ENCODE data around the gene TAGLN3.

TAGLN3 gene

GRCh38 chr3:112041321-112041720 is 42.6 kb downstream of the TAGLN3 start:
- in situ Hi-C loops (cut with HindIII; ENCODE audit: low sequenced_read_pairs) = no loop called here

GRCh38 chr3:112042842-112043280 is 44.1 kb downstream of the TAGLN3 start:
- in situ Hi-C loops (cut with HindIII; ENCODE audit: low sequenced_read_pairs) = no loop called here

- in situ Hi-C loops (cut with HindIII; ENCODE audit: low sequenced_read_pairs) = no loop called here
Observed at GRCh38 chr3:112043621-112044201, 45.0 kb downstream of the TAGLN3 start.

- in situ Hi-C loops (cut with HindIII; ENCODE audit: low sequenced_read_pairs) = no loop called here
Observed at GRCh38 chr3:112046599-112046998, 47.9 kb downstream of the TAGLN3 start.

GRCh38 chr3:112047264-112047663 is 48.5 kb downstream of the TAGLN3 start:
- in situ Hi-C loops (cut with HindIII; ENCODE audit: low sequenced_read_pairs) = no loop called here

GRCh38 chr3:112048911-112049310 is 50.2 kb downstream of the TAGLN3 start:
- in situ Hi-C loops (cut with HindIII; ENCODE audit: low sequenced_read_pairs) = no loop called here

- in situ Hi-C loops (cut with HindIII; ENCODE audit: low sequenced_read_pairs) = no loop called here
Observed at GRCh38 chr3:112053229-112053628, 54.5 kb downstream of the TAGLN3 start.

- in situ Hi-C loops (cut with HindIII; ENCODE audit: low sequenced_read_pairs) = no loop called here
Observed at GRCh38 chr3:112056451-112056929, 57.8 kb downstream of the TAGLN3 start.

GRCh38 chr3:112059497-112059896 is 60.8 kb downstream of the TAGLN3 start:
- in situ Hi-C loops (cut with HindIII; ENCODE audit: low sequenced_read_pairs) = no loop called here

- in situ Hi-C loops (cut with HindIII; ENCODE audit: low sequenced_read_pairs) = no loop called here
Observed at GRCh38 chr3:112061152-112061551, 62.4 kb downstream of the TAGLN3 start.
